GOT3 (cell line): ENCODE results near the gene ORC1.

Source experiments
- DNase-seq: peaks from one replicate; lab custom pipeline; 2025; ENCODE audit warnings: mixed read lengths; lab: John Stamatoyannopoulos, UW

The ORC1 gene

DNA sequence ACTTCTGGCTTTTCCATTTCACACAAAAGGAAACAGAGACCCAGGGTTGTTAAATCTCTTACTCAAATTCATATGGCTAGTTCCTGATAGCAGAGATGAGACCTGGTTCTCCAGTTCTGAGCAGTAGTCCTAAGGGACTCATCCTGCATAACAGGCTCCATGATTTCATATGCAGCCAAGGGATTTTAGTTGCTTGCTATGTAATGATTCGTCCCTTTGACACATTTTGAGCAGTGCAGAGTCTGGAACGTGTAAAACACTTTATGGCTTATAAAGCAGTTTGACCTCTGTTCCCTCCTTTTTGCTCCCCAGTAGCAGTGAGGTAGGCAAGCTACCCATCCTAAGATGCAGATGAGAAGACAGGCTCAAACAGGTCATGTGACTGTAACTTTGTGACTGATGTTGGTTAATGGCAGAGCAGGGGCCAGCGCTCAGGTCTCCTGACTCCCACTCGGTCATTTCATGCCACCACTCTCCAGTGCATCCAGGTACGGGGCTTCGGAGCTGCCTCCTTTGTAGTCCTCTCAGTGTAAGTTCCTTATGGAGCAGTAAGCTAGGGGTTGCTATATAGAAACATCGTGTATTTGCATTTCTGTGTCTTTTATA is 62.5 kb downstream of the ORC1 start:
- no peak for DNase-seq

GRCh38 chr1:52337439-52337838 is 66.8 kb downstream of the ORC1 start:
- DNase-seq = no peak

- no peak for DNase-seq
Observed at GRCh38 chr1:52334906-52335528, 69.2 kb downstream of the ORC1 start.

DNA sequence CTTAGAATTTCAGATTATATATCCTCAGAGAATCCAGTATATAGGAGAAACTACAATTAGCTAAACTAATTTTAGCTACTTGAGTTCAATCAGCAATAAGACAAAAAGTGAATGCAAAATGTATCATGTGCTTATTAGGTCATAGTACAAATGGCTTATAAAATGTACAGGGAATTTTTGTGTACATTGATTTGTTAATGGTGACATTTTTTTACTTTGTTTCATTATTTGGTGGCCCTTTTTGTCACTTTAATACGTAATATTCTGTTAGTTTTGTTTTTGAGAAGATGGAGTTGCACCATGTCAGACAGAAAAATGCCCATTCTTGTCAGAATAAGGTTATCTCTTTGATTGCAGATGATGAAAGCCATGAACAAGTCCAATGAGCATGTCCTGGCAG is 71.8 kb downstream of the ORC1 start:
- DNase-seq = no peak

DNA sequence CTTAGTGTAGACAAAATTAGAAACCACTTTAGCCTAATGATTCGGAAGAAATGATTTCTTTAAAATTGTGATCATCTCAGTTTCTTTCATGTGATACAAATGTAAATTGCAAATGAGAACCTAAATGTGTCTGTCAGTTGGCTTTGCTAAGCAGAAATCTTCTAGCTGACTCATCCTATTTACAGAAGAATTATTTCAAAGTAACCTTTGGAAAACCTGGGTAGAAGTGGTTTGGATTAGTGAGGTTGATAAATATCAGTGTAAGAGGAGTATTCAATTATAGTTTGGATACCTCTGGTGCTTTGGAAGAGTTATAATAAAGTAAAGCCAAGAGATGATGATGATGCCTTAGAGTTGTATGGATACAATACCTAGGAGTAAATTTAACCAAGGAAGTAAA is 75.6 kb downstream of the ORC1 start:
- DNase-seq = no peak

- DNase-seq = no peak
Observed at GRCh38 chr1:52325786-52326185, 78.4 kb downstream of the ORC1 start.

GRCh38 chr1:52323731-52324130 is 80.5 kb downstream of the ORC1 start:
- DNase-seq = no peak
